Keratinocyte (primary cell): ENCODE results near the gene HNRNPH3. TPM values are rescaled to one million over a fixed set of nuclear protein-coding genes. Genes with fewer than 3 reads are reported as not detected.
"Not testable (repeated sequence)": the region's sequence is repeated elsewhere in the genome, so short reads cannot be mapped to it uniquely, and the experiment has no call there.

ENCODE experiments used
- DNase-seq: peaks from one replicate; pipeline ENCODE4 v3.0.0-alpha.2; 2011; ENCODE audit warnings: low read depth, missing footprints, low spot score
- FAIRE-seq: peaks from 2 replicates; lab custom pipeline; 2011; peaks lifted over from hg19 to GRCh38; lab: Jason Lieb, UNC
- H2AFZ ChIP-seq: 2 replicates; pipeline ENCODE4 v1.6.0; 2012; ENCODE audit warnings: low read length, control low read depth, inconsistent platforms; ENCODE audit not compliant: control insufficient read depth
- H3K27ac ChIP-seq: 2 replicates; pipeline ENCODE4 v1.5.1; 2011; ENCODE audit warnings: low read length; ENCODE audit not compliant: control insufficient read depth, insufficient read depth
- H3K27me3 ChIP-seq: 3 replicates; pipeline ENCODE4 v1.6.0; 2011; ENCODE audit warnings: low read length; ENCODE audit not compliant: control insufficient read depth, insufficient read depth; ENCODE audit errors: extremely low read depth
- H3K36me3 ChIP-seq, 2 experiments: 2 replicates in 1 of 2; 3 replicates in 1 of 2; pipeline ENCODE4 v1.5.1; 2011; ENCODE audit warnings: low read length in 2 of 2, mild to moderate bottlenecking in 1 of 2; ENCODE audit not compliant: control insufficient read depth in 2 of 2, insufficient read depth in 2 of 2; ENCODE audit errors: extremely low read depth in 1 of 2
- H3K4me1 ChIP-seq: 3 replicates; pipeline ENCODE4 v1.5.1; 2011; ENCODE audit warnings: low read length; ENCODE audit not compliant: control insufficient read depth, insufficient read depth; ENCODE audit errors: extremely low read depth
- H3K4me2 ChIP-seq: 3 replicates; pipeline ENCODE4 v1.6.0; 2011; ENCODE audit warnings: low read depth, low read length; ENCODE audit not compliant: control insufficient read depth, insufficient read depth; ENCODE audit errors: extremely low read depth
- H3K4me3 ChIP-seq, 3 experiments: fragments of 200-600 bp in 1 of 3; sonication (generic) in 1 of 3; 2 replicates in 2 of 3; 3 replicates in 1 of 3; pipeline ENCODE4 v1.5.1; 2011 to 2016; ENCODE audit warnings: low read length in 3 of 3, mild to moderate bottlenecking in 3 of 3, control low read depth in 2 of 3, inconsistent platforms in 1 of 3, low read depth in 1 of 3, mixed read lengths in 1 of 3, mixed run types in 1 of 3, moderate library complexity in 1 of 3; ENCODE audit not compliant: control insufficient read depth in 2 of 3, insufficient read depth in 2 of 3; ENCODE audit errors: extremely low read depth in 1 of 3
- H3K79me2 ChIP-seq: 2 replicates; pipeline ENCODE4 v1.6.0; 2012; ENCODE audit warnings: low read length; ENCODE audit not compliant: control insufficient read depth, insufficient read depth
- H3K9ac ChIP-seq: 3 replicates; pipeline ENCODE4 v1.6.0; 2011; ENCODE audit warnings: low read length; ENCODE audit not compliant: control insufficient read depth, insufficient read depth; ENCODE audit errors: extremely low read depth
- H3K9me1 ChIP-seq: 3 replicates; pipeline ENCODE4 v1.6.0; 2011; ENCODE audit warnings: low read length; ENCODE audit not compliant: control insufficient read depth, insufficient read depth; ENCODE audit errors: extremely low read depth
- H3K9me3 ChIP-seq: 2 replicates; pipeline ENCODE4 v1.5.1; 2012; ENCODE audit warnings: low read depth, low read length; ENCODE audit not compliant: control insufficient read depth
- H4K20me1 ChIP-seq: 3 replicates; pipeline ENCODE4 v1.6.0; 2011; ENCODE audit warnings: low read length; ENCODE audit not compliant: control insufficient read depth, insufficient read depth; ENCODE audit errors: extremely low read depth
- CTCF ChIP-seq, 3 experiments: IDR thresholded peaks in 1 of 3; conservative IDR thresholded peaks in 1 of 3; optimal IDR thresholded peaks in 1 of 3; 2 replicates in 2 of 3; 3 replicates in 1 of 3; pipeline versions ENCODE3 to v1.5.1; 2011; ENCODE audit warnings: low read length in 3 of 3, mild to moderate bottlenecking in 3 of 3, moderate library complexity in 2 of 3, control low read depth in 1 of 3, inconsistent platforms in 1 of 3; ENCODE audit not compliant: insufficient read depth in 2 of 3; ENCODE audit errors: extremely low read depth in 1 of 3
- EZH2 ChIP-seq: IDR thresholded peaks from one replicate; pipeline ENCODE4 v1.6.1; 2012; ENCODE audit warnings: inconsistent platforms, mild to moderate bottlenecking, low read length, moderate library complexity
- dilution Hi-C: fragments of 300-500 bp; cut with MboI; formaldehyde crosslinking; loops from one replicate; pipeline ENCODE4 v1.7.0; 2020; ENCODE audit warnings: low sequenced_read_pairs; ENCODE audit not compliant: extremely low pct_ligation_motif_present
- polyA plus RNA-seq, 5 experiments: library from polyadenylated mRNA; depleted of rRNA in 3 of 5; stranded (reverse) in 3 of 5; stranded (forward) in 1 of 5; unstranded in 1 of 5; fragments of >200 nt; gene quantifications; 1 replicate in 1 of 5; 2 replicates in 3 of 5; 3 replicates in 1 of 5; pipeline versions ENCODE4 v1.2.1 to v1.2.3, GENCODE V29; 2011 to 2012; ENCODE audit warnings: missing spikeins in 2 of 5, low read depth in 1 of 5, low replicate concordance in 1 of 5

Gene HNRNPH3
- polyA plus RNA-seq, 1 donor (not counting 4 experiments of a cell fraction or from before 2014, with no cell fraction given), result 108 TPM

DNA sequence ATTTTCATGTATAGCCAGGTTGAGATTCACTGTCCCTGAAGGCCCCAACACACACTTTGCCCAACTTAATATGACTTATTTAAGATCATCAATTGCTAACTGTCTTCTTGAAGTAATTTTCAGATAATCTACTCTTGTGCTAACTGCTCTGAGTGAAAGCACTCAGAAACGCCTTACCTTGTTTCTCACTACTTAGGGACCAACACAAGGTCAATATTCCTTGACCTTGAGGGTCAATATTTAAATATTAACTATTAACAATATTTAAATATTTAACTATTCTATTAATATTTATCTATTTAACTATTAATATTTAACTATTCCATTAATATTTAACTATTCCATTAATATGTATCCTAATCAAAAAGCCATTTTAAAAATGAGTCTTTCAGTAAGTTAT is 26.0 kb upstream of the HNRNPH3 start:
- H3K9me3 ChIP-seq, result no peaks in the 10 kb centered on the region
- H3K4me1 ChIP-seq, result no peaks in the 10 kb centered on the region
- no peak overlapping the region for H3K4me2 ChIP-seq
- H3K27me3 ChIP-seq, result no peaks in the 10 kb centered on the region
- no peaks in the 10 kb centered on the region for H3K79me2 ChIP-seq
- no peak overlapping the region for H3K9ac ChIP-seq
- H3K36me3 ChIP-seq, result no peaks in the 10 kb centered on the region
- H4K20me1 ChIP-seq, result no peaks in the 10 kb centered on the region
- no peak for TF ChIP-seq EZH2
- TF ChIP-seq CTCF (optimal IDR thresholded peaks at IDR 0.05 in 1 of 3, IDR thresholded peaks at IDR 0.05 in 1 of 3, conservative IDR thresholded peaks at IDR 0.05 in 1 of 3; ENCODE audit: extremely low read depth in 1 of 3, insufficient read depth in 2 of 3, low read length in 3 of 3), result no peak
- dilution Hi-C loops, result no loop called here
- H2AFZ ChIP-seq, result no peak overlapping the region
- FAIRE-seq (no peak), DNase-seq (no peak)
- no peak overlapping the region for H3K4me3 ChIP-seq
- H3K9me1 ChIP-seq, result no peaks in the 10 kb centered on the region
- H3K27ac ChIP-seq, result no peak overlapping the region

GRCh38 chr10:68310531-68310930 is 21.3 kb upstream of the HNRNPH3 start:
- Histone ChIP-seq H3K27me3 (no peaks in the 10 kb centered on the region), H3K4me2 (no peak overlapping the region), H3K9me1 (no peaks in the 10 kb centered on the region), H3K4me3 (no peak overlapping the region), H3K36me3 (no peaks in the 10 kb centered on the region), H4K20me1 (no peaks in the 10 kb centered on the region), H3K9ac (no peak overlapping the region), H3K4me1 (no peaks in the 10 kb centered on the region), H3K9me3 (no peaks in the 10 kb centered on the region), H3K27ac (no peak overlapping the region), H2AFZ (no peak overlapping the region), H3K79me2 (no peaks in the 10 kb centered on the region)
- TF ChIP-seq CTCF (optimal IDR thresholded peaks at IDR 0.05 in 1 of 3, IDR thresholded peaks at IDR 0.05 in 1 of 3, conservative IDR thresholded peaks at IDR 0.05 in 1 of 3; ENCODE audit: extremely low read depth in 1 of 3, insufficient read depth in 2 of 3, low read length in 3 of 3), result no peak
- no peak for TF ChIP-seq EZH2
- FAIRE-seq (no peak), DNase-seq (no peak)
- dilution Hi-C loops, result no loop called here

GRCh38 chr10:68314930-68315329 is 16.9 kb upstream of the HNRNPH3 start:
- H3K36me3 ChIP-seq, H3K27ac ChIP-seq, H3K4me2 ChIP-seq, H3K4me3 ChIP-seq, H3K9ac ChIP-seq, dilution Hi-C loops, H2AFZ ChIP-seq, H3K9me3 ChIP-seq, DNase-seq, H3K79me2 ChIP-seq, FAIRE-seq, H3K4me1 ChIP-seq, H4K20me1 ChIP-seq, H3K9me1 ChIP-seq, H3K27me3 ChIP-seq: not testable (repeated sequence)
